ENCODE results near the gene CHST11. TPM values are rescaled to one million over a fixed set of nuclear protein-coding genes. Genes with fewer than 3 reads are reported as not detected.

CHST11 gene
- total and polyA plus RNA-seq, 2 of the 4 experiments (the other 2 are of a cell fraction) = 1.4 to 2.7 TPM

DNA sequence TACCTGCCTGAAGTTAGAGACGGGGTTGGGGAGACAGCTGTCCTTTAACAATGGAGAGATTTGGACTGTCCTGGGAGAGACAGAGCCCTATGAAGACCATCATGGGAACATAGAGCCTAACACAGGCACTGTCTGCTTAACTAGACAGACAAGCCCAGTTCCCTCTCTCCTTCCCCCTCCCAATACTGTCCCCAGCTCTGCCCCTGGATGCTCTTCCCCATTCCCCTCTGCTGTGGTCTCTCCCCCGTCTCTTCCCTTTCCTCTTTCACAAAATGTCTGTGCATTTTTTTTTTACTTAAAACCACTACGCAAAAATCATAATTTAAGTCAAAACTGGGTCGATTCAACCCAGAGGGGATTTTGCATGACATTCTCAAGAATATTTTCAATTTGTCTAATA is 232.9 kb downstream of the CHST11 start:
- no peak overlapping the region for H3K4ac ChIP-seq (ENCODE audit: low read depth, low read length)
- no peaks in the 10 kb centered on the region for H4K20me1 ChIP-seq (ENCODE audit: insufficient read depth, low read length)
- no peak overlapping the region for H2BK20ac ChIP-seq (ENCODE audit: low read depth, low read length)
- no peak overlapping the region for H2AK5ac ChIP-seq (ENCODE audit: low read depth, low read length)
- H3K27ac ChIP-seq (ENCODE audit: insufficient read depth, low read length) = no peak overlapping the region
- no TSS peak for BruUV-seq (replicated peaks)
- H3K4me2 ChIP-seq (ENCODE audit: low read depth, low read length) = no peak overlapping the region
- TF ChIP-seq BHLHE40 (IDR thresholded peaks at IDR 0.05; ENCODE audit: low read depth, low read length) (no peak), MAZ (IDR thresholded peaks at IDR 0.05; ENCODE audit: borderline replicate concordance, low read depth, low read length) (no peak), RAD21 (IDR thresholded peaks at IDR 0.05; ENCODE audit: low read length) (no peak), CEBPB (IDR thresholded peaks at IDR 0.05; ENCODE audit: low read depth, low read length) (no peak), RCOR1 (IDR thresholded peaks at IDR 0.05; ENCODE audit: insufficient replicate concordance, low read length) (no peak), RFX5 (IDR thresholded peaks at IDR 0.05; ENCODE audit: low read depth, low read length) (no peak), NFE2L2 (IDR thresholded peaks at IDR 0.05; ENCODE audit: low read depth, low read length) (no peak), POLR2A (IDR thresholded peaks at IDR 0.05; ENCODE audit: low read depth, low read length) (no peak), MXI1 (IDR thresholded peaks at IDR 0.05; ENCODE audit: borderline replicate concordance, low read depth, low read length) (no peak), CHD1 (IDR thresholded peaks at IDR 0.05; ENCODE audit: low read depth, low read length) (no peak)
- TF ChIP-seq, protein P1, sequence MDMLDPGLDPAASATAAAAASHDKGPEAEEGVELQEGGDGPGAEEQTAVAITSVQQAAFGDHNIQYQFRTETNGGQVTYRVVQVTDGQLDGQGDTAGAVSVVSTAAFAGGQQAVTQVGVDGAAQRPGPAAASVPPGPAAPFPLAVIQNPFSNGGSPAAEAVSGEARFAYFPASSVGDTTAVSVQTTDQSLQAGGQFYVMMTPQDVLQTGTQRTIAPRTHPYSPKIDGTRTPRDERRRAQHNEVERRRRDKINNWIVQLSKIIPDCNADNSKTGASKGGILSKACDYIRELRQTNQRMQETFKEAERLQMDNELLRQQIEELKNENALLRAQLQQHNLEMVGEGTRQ (IDR thresholded peaks at IDR 0.05; ENCODE audit: low read depth, low read length) = no peak
- TF ChIP-seq, protein P2, sequence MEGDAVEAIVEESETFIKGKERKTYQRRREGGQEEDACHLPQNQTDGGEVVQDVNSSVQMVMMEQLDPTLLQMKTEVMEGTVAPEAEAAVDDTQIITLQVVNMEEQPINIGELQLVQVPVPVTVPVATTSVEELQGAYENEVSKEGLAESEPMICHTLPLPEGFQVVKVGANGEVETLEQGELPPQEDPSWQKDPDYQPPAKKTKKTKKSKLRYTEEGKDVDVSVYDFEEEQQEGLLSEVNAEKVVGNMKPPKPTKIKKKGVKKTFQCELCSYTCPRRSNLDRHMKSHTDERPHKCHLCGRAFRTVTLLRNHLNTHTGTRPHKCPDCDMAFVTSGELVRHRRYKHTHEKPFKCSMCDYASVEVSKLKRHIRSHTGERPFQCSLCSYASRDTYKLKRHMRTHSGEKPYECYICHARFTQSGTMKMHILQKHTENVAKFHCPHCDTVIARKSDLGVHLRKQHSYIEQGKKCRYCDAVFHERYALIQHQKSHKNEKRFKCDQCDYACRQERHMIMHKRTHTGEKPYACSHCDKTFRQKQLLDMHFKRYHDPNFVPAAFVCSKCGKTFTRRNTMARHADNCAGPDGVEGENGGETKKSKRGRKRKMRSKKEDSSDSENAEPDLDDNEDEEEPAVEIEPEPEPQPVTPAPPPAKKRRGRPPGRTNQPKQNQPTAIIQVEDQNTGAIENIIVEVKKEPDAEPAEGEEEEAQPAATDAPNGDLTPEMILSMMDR (conservative IDR thresholded peaks at IDR 0.05; ENCODE audit: low read depth, low read length) = no peak
- TF ChIP-seq, protein P3, sequence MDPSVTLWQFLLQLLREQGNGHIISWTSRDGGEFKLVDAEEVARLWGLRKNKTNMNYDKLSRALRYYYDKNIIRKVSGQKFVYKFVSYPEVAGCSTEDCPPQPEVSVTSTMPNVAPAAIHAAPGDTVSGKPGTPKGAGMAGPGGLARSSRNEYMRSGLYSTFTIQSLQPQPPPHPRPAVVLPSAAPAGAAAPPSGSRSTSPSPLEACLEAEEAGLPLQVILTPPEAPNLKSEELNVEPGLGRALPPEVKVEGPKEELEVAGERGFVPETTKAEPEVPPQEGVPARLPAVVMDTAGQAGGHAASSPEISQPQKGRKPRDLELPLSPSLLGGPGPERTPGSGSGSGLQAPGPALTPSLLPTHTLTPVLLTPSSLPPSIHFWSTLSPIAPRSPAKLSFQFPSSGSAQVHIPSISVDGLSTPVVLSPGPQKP (IDR thresholded peaks at IDR 0.05; ENCODE audit: borderline replicate concordance, low read depth, low read length) = no peak
- in situ Hi-C loops (cut with MboI; ENCODE audit: low sequenced_read_pairs) (no loop called here), dilution Hi-C loops (cut with HindIII; ENCODE audit: low sequenced_read_pairs, unreplicated experiment) (no loop called here), intact Hi-C loops (cut with micrococcal nuclease) (loop anchor here (5.0 to 10.0 kb wide), 2 partner anchors 165 to 408 kb away; no protein-coding TSS in a partner anchor)
- DNase-seq = no peak
- H3K27me3 ChIP-seq (ENCODE audit: control insufficient read depth, insufficient read depth, low read length) = peaks cover 4% of the 10 kb centered on the region; the same call in 1 of the 2 replicates
- H3K4me3 ChIP-seq (ENCODE audit: insufficient read depth, low read depth, low read length) = no peak overlapping the region
- no peak overlapping the region for H4K5ac ChIP-seq (ENCODE audit: low read depth, low read length)
- ChIA-PET POLR2A (ENCODE audit: unreplicated experiment) (no interaction called here), CTCF (no interaction called here)
- no peak overlapping the region for H3K9ac ChIP-seq (ENCODE audit: low read depth, low read length)
- no peak overlapping the region for H4K8ac ChIP-seq (ENCODE audit: low read depth in 2 of 2, low read length in 2 of 2)
- H3K4me1 ChIP-seq (ENCODE audit: control insufficient read depth, insufficient read depth, low read length) = no peaks in the 10 kb centered on the region
- ATAC-seq (ENCODE audit: low read depth) = no peak
- H2BK5ac ChIP-seq (ENCODE audit: low read depth, low read length, poor library complexity, severe bottlenecking) = no peak overlapping the region
- peaks cover 4% of the 10 kb centered on the region; the same call in 1 of the 2 replicates for H3K9me1 ChIP-seq (ENCODE audit: insufficient read depth, low read length)
- no peak overlapping the region for H4K91ac ChIP-seq (ENCODE audit: insufficient read depth, low read depth, low read length)
- no peak overlapping the region for H2BK15ac ChIP-seq (ENCODE audit: low read depth, low read length)
- no peak overlapping the region for H3K14ac ChIP-seq (replicated peaks; ENCODE audit: low read depth, low read length)
- 100% methylated on average over 1 of the region's 4 CpGs for WGBS, 2 experiments (ENCODE audit: extremely low coverage in 2 of 2, insufficient read length in 1 of 2)
- no peak overlapping the region for H3K18ac ChIP-seq (ENCODE audit: low read depth, low read length)
- no peak overlapping the region for H2AK9ac ChIP-seq (replicated peaks; ENCODE audit: low read depth, low read length, poor library complexity)
- no peak overlapping the region for H3K23ac ChIP-seq (ENCODE audit: low read depth, low read length)
- no peaks in the 10 kb centered on the region for H3K36me3 ChIP-seq (ENCODE audit: control insufficient read depth, insufficient read depth, low read length)
- H3K79me1 ChIP-seq (ENCODE audit: low read depth in 1 of 2, low read length in 2 of 2) = no peaks in the 10 kb centered on the region
- H2BK120ac ChIP-seq (ENCODE audit: low read depth, low read length) = no peak overlapping the region
- no peaks in the 10 kb centered on the region for H3K9me3 ChIP-seq (ENCODE audit: control insufficient read depth, insufficient read depth, low read length)
- H2AFZ ChIP-seq (replicated peaks; ENCODE audit: low read length, poor library complexity) = no peak overlapping the region
- no peak overlapping the region for H3K56ac ChIP-seq (ENCODE audit: extremely low read depth, insufficient read depth, low read length)
